Measurements from ENCODE around the gene WWOX. TPM values are rescaled to one million over a fixed set of nuclear protein-coding genes. Genes with fewer than 3 reads are reported as not detected.

The WWOX gene
- total and polyA plus RNA-seq, 4 donors = 5.4 to 61.5 (median 18.4) TPM

- Histone ChIP-seq H3K27me3 (ENCODE audit: control insufficient read depth in 3 of 3, insufficient read depth in 3 of 3, low read length in 2 of 3) (peaks cover 0 to 3% (median 0%) of the 10 kb centered on the region in 3 donors), H3K9ac (ENCODE audit: insufficient read depth in 1 of 2, low read length in 2 of 2) (no peak overlapping the region), H3K27ac (ENCODE audit: low read depth in 1 of 2, low read length in 1 of 2) (no peak overlapping the region), H3K4me3 (no peak overlapping the region), H3K9me3 (ENCODE audit: control insufficient read depth in 4 of 4, insufficient read depth in 3 of 4, low read length in 3 of 4) (peaks cover 0 to 3% (median 0%) of the 10 kb centered on the region in 4 donors), H3K36me3 (ENCODE audit: control insufficient read depth in 4 of 4, insufficient read depth in 4 of 4, low read length in 4 of 4) (no peaks in the 10 kb centered on the region), H3K4me1 (ENCODE audit: control insufficient read depth in 5 of 5, insufficient read depth in 5 of 5, low read length in 5 of 5) (no peaks in the 10 kb centered on the region)
- TF ChIP-seq CTCF (IDR thresholded peaks at IDR 0.05; ENCODE audit: control extremely low read depth, extremely low read depth) = no peak
- DNase-seq = no peak
- WGBS, 2 donors = 24 to 29% methylated on average over 5 of the region's 5 CpGs
- no peak for ATAC-seq (ENCODE audit: insufficient read depth, low FRiP score)
These were observed 39.2 kb upstream of the WWOX start for GRCh38 chr16:78060295-78060694.

GRCh38 chr16:78060809-78061208, 38.6 kb upstream of the WWOX start:
- Histone ChIP-seq H3K36me3 (ENCODE audit: control insufficient read depth in 4 of 4, insufficient read depth in 4 of 4, low read length in 4 of 4) (no peaks in the 10 kb centered on the region), H3K9me3 (ENCODE audit: control insufficient read depth in 4 of 4, insufficient read depth in 3 of 4, low read length in 3 of 4) (peaks cover 0 to 3% (median 0%) of the 10 kb centered on the region in 4 donors), H3K4me3 (no peak overlapping the region), H3K4me1 (ENCODE audit: control insufficient read depth in 5 of 5, insufficient read depth in 5 of 5, low read length in 5 of 5) (no peaks in the 10 kb centered on the region), H3K27me3 (ENCODE audit: control insufficient read depth in 3 of 3, insufficient read depth in 3 of 3, low read length in 2 of 3) (peaks cover 0 to 3% (median 0%) of the 10 kb centered on the region in 3 donors), H3K9ac (ENCODE audit: insufficient read depth in 1 of 2, low read length in 2 of 2) (no peak overlapping the region), H3K27ac (ENCODE audit: low read depth in 1 of 2, low read length in 1 of 2) (no peak overlapping the region)
- WGBS, 2 donors = 66 to 83% methylated on average over 5 of the region's 5 CpGs
- ATAC-seq (ENCODE audit: insufficient read depth, low FRiP score) (no peak), DNase-seq (peak in 1 of 3 donors; percentile 4)
- no peak for TF ChIP-seq CTCF (IDR thresholded peaks at IDR 0.05; ENCODE audit: control extremely low read depth, extremely low read depth)

GRCh38 chr16:78065319-78065718, 34.1 kb upstream of the WWOX start:
- Histone ChIP-seq H3K4me3 (no peak overlapping the region), H3K27ac (ENCODE audit: low read depth in 1 of 2, low read length in 1 of 2) (no peak overlapping the region), H3K4me1 (ENCODE audit: control insufficient read depth in 5 of 5, insufficient read depth in 5 of 5, low read length in 5 of 5) (no peaks in the 10 kb centered on the region), H3K36me3 (ENCODE audit: control insufficient read depth in 4 of 4, insufficient read depth in 4 of 4, low read length in 4 of 4) (no peaks in the 10 kb centered on the region), H3K9ac (ENCODE audit: insufficient read depth in 1 of 2, low read length in 2 of 2) (no peak overlapping the region), H3K27me3 (ENCODE audit: control insufficient read depth in 3 of 3, insufficient read depth in 3 of 3, low read length in 2 of 3) (no peaks in the 10 kb centered on the region), H3K9me3 (ENCODE audit: control insufficient read depth in 4 of 4, insufficient read depth in 3 of 4, low read length in 3 of 4) (no peaks in the 10 kb centered on the region)
- ATAC-seq (ENCODE audit: insufficient read depth, low FRiP score) (no peak), DNase-seq (no peak)
- no peak for TF ChIP-seq CTCF (IDR thresholded peaks at IDR 0.05; ENCODE audit: control extremely low read depth, extremely low read depth)
- whole genome bisulfite sequencing, 2 donors = 58 to 71% methylated on average over 4 of the region's 4 CpGs

GRCh38 chr16:78069913-78070312, 29.5 kb upstream of the WWOX start:
- Histone ChIP-seq H3K36me3 (ENCODE audit: control insufficient read depth in 4 of 4, insufficient read depth in 4 of 4, low read length in 4 of 4) (no peaks in the 10 kb centered on the region), H3K9me3 (ENCODE audit: control insufficient read depth in 4 of 4, insufficient read depth in 3 of 4, low read length in 3 of 4) (no peaks in the 10 kb centered on the region), H3K27me3 (ENCODE audit: control insufficient read depth in 3 of 3, insufficient read depth in 3 of 3, low read length in 2 of 3) (peaks cover 0 to 6% (median 0%) of the 10 kb centered on the region in 3 donors), H3K27ac (ENCODE audit: low read depth in 1 of 2, low read length in 1 of 2) (no peak overlapping the region), H3K9ac (ENCODE audit: insufficient read depth in 1 of 2, low read length in 2 of 2) (no peak overlapping the region), H3K4me3 (no peak overlapping the region), H3K4me1 (ENCODE audit: control insufficient read depth in 5 of 5, insufficient read depth in 5 of 5, low read length in 5 of 5) (no peaks in the 10 kb centered on the region)
- DNase-seq (no peak), ATAC-seq (ENCODE audit: insufficient read depth, low FRiP score) (no peak)
- WGBS, 2 donors = 90% methylated on average over 5 of the region's 5 CpGs
- no peak for TF ChIP-seq CTCF (IDR thresholded peaks at IDR 0.05; ENCODE audit: control extremely low read depth, extremely low read depth)
